GM19239 (cell line): ENCODE results near the gene CHRND.
"Not testable (repeated sequence)": the region's sequence is repeated elsewhere in the genome, so short reads cannot be mapped to it uniquely, and the experiment has no call there.

Experiments
- DNase-seq: peaks from one replicate; pipeline ENCODE4 v3.0.0; 2011; ENCODE audit warnings: low spot score; ENCODE audit not compliant: insufficient read length
- FAIRE-seq: peaks from 2 replicates; lab custom pipeline; 2011; peaks lifted over from hg19 to GRCh38; lab: Jason Lieb, UNC

CHRND gene

DNA sequence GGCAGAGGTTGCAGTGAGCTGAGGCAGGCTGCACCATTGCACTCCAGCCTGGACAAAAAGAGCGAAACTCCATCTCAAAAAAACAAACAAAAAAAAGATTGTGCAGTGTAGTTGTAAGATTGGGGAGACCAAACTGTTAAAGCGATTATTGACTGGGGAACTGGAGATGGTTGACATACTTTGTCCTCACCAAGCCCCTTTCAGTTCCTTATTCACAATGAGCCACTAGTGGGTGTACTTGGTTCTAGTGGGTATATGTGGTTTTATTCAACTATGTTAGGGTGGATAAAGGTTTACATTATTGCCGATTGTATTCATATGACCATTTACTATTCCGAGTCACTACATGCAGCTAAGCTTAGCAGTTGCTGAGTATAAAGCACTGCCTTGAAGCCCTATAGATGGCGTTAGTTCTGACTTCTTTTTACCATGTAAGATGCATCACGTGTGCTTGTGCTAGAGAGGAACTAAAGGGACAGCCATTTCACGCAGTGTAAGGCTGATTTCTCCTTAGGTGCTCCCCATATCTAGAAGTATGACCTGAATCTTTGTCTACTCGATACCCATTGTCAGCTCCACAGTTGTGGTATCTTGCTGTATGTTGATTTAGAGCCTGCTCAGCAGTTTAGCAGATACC lies 36.7 kb downstream of the CHRND start:
- FAIRE-seq (no peak), DNase-seq (no peak)

DNA sequence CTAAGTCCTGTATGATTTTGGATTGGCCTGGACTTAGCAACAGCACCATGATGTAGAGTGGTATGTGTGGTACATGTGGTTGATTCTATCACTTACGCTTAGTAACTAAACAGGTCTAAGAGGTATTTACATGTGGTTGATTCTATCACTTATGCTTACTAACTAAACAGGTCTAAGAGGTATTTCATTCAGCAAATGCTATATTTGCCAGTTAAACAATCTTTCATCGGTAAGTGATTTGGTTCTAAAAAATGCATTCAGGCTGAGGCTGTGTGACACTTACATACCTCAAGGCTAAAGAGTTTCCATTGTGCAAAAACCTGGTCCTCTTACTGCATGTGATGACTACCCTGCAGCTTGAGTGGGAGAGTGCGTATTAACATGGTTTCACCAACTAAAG lies 37.6 kb downstream of the CHRND start:
- no peak for FAIRE-seq
- DNase-seq, result no peak

DNA sequence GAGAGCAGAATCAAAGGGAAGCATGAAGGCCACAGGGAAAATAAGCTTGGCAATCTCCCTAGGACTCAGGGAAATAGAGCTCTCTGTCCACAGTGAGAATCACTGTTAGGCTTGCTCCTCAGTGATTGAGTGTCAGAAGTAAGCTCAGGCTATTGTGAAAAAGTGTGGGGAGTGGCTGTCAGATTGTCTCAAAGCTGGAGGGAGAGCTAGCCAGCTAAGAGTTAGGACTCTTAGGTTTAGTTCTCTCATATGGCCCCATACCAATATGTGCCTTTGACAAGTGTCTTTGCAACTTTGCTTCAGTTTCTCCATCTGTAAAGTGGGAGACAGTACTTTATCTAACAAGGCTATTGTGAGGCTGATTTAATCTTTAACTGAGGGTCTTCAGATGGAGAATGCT lies 41.8 kb downstream of the CHRND start:
- FAIRE-seq, result no peak
- DNase-seq, result no peak

DNA sequence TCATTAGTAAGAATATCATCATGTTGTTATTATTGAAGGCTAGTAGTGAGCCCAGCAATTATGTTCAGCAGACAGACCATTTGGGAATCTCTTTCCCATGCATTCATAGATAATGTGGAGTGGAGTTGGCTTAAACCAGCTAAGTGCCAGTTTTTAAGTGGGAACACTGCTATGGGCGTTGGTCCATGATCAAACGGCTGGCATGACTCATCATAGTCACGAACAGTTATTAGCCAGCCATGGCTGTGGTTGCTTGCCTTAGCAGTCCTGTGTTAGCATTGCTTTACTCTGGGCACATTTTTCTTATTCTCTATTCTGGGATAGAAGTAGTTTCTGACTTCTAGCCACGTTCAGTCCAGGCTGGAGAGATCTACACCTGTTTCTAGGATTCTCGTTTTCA lies 42.2 kb downstream of the CHRND start:
- DNase-seq (no peak), FAIRE-seq (no peak)

DNA sequence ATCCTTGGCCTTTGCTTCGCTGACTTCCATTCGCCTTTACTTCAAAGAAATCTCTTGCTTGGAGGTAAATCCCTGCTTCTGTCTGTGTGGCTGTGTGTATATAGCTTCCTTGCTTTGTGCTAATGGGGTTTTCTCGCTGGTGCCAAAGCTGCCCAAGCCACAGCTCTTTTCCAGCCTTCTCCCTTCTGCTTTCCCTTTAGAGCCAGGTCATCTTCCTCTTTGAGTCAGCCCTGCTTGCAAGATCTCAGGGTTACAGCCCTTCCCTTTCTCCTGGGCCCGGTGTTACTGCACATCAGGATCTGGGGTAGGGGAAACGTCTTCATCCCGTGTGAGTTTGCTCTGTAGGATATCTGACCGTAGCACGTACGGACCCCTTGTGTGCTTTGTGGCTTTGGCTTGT lies 43.6 kb downstream of the CHRND start:
- no peak for DNase-seq
- FAIRE-seq, result no peak

DNA sequence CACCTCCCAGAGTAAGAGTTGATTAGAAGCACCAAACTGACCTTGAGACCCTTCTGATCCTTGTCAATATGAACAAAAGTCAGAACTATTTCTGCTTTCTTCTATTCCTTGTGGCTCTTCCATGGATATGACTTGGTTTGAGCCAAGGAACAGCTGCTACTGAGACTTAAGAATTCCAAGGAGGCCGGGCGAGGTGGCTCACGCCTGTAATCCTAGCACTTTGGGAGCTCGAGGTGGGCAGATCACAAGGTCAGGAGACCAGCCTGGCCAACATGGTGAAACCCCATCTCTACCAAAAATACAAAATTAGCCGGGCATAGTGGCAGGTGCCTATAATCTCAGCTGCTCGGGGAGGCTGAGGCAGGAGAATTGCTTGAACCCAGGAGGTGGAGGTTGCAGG lies 44.5 kb downstream of the CHRND start:
- not testable (repeated sequence) for FAIRE-seq, DNase-seq

DNA sequence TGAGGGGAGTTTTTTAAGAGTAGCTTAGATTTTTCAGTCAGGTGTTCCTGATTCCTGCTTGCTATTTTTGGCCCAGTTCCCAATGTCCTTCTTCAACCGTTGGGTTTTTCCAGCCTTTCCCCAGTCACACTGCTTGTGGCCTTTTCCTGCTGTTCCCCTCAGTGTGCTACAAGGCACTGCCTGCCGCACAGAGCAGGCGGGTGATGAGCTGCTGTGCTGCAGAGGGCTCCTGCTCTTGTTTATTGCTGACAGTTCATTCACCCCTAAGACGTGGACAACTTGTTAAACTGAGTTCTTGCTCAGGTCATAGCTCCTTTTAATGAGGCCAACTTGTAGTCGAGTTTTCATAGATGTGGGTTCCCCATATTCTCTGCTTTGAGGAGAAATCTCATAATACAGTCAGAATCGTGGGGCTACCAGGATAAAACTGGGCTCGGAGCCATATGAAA lies 45.1 kb downstream of the CHRND start:
- no peak for DNase-seq
- no peak for FAIRE-seq

DNA sequence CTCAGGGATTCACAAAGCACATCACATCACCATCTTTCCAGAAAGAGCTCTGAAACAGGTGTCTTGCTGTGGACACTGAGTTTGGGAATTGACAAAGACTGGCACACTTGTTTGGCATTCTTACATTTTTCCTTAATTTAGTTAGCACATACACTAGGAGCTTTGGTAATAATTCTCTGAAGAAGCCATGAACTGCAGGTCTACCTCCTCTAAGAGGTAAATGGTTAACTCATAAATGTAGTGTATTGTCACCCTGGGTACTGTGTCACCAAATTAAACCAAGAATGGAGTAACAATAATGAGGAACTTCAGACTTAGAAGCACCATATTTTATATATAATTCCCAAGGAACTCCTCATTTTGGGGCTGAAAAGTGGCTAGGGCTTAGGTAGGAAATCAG lies 47.1 kb downstream of the CHRND start:
- no peak for FAIRE-seq
- DNase-seq, result no peak

DNA sequence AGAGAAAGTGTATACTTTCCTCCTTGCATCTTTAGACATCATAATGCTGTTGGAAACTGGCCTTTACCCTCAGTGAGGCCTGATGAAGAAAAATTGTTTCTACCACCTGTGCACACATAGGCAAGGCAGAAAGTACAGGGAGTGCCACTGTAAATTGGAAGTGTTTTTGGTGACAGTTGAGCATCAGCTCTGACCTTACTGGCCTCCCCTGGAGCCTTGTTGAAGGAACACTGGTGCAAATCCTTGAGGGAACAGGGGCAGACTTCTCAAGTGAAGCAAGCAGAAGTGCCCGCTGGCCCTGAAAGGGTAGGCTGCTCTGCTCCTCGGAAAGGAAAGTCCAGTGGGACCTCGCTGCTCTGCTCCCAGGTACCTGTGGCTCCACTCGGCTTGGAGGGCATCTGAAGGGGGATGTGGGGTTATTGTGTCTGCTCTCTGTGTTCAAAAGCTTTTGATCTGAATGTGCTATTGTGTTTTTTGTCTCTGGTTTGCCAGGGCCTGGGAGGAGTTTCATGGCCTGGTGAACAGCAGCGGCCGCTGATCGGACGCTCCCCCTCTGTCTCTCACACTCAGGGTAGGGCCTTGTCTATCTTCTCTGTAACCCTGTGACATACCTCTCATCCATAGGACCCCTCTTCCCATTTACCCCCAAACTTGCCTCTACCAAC lies 47.9 kb downstream of the CHRND start:
- DNase-seq (no peak), FAIRE-seq (no peak)

DNA sequence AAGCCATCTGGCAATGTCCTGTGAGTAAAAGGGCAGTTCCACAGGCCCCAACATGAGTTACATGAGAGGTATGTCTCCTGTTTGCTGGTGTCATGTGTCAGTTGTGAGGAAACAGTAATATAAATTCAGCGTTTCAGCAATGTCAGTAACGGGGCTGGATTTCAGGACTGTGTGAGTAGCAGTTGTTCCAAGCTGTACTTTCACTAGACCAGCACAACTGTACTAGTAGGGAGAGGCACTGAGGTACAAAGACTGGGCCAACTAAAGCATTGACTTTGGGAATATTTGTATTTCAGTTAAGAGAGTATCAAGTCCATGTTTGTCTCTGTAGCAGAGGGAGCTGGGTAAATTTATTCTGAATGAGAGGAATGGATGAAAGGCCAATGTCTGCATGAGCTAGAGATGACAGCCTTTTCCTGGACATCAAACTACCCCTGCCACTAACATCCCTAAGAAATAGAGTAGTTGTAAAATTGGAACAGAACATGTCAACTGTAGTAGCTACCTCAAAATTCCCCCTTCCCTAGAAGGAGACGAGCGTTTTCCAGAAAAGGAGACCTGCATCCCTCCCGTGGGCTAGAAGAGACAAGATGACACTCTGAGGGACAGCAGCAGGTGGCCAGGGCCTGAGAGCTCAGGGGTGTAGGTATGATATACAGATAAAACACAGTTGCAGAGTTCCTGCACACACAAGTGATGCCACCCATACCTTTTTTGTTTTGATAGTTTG lies 48.9 kb downstream of the CHRND start:
- DNase-seq (no peak), FAIRE-seq (no peak)

DNA sequence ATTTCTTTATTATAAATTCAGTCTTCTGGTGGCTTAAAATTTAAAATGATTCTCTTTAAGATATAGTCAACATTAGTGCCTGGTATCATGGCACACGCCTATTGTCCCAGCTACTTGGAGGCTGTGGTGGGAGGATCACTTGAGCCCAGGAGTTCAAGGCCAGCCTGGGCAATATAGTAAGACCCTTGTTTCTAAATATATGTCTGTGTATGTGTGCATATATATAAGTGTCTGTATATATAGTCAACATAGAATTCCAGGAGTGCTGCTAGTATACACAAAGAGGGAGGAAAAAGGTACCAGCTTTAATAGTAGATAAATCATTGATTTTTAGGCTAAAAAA lies 49.4 kb downstream of the CHRND start:
- FAIRE-seq, result no peak
- DNase-seq, result no peak

DNA sequence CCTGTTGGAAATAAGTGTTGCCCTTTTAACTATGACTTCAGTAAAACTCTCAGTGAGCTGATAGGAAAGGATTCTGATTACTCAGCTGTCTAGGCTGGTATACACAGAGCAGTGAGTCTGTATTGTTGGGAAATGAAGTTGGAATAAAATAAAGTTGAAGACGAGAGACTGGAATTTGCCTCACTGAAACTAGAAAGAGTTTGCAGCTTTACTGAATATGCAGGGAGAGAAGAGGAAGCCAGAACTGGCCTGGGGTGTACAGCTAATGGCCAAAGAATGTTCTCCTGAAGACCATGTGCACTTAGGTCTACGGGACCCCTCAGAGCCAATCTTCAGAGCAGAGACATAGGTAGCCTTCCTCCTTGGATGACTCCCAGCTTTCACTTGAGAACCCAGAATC lies 51.0 kb downstream of the CHRND start:
- DNase-seq (no peak), FAIRE-seq (no peak)

DNA sequence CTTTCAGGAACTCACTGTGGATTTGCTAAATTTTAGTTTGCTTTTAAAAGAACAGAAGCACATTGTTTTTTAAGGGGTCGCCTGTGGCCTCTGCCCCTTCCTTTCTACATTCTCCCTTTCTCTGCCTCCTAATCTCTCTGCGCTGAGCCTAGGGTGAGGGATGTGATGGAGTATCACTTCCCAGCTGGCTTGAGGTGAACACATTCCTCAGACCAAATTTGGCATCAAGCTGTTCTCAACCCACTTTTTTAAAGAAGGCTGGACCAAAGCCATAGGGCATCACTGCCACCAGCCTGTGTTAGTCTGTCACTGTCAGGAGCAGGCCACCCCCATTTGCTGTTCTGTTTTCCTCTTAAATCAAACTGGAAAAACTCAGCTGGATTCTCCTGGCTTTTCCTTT lies 51.9 kb downstream of the CHRND start:
- FAIRE-seq (no peak), DNase-seq (no peak)

DNA sequence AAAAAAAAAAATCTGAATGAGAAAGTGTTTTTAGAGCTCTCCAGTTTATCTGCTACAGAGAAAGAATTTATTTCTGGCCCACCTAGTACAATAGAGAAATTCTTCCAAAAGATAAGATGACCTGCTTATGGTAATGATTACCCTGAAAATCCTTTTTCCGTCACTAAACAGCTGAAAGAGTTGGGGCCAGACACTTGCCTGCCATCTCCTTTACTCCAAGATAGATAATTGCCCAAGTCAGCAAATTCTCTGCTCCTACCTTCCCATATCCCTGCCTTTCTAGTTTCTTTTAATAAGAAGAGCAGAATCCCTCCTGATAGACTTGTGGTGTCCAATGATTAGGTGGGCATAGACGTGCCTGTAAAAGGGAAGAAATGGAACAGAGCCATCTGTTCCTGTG lies 52.7 kb downstream of the CHRND start:
- no peak for FAIRE-seq

DNA sequence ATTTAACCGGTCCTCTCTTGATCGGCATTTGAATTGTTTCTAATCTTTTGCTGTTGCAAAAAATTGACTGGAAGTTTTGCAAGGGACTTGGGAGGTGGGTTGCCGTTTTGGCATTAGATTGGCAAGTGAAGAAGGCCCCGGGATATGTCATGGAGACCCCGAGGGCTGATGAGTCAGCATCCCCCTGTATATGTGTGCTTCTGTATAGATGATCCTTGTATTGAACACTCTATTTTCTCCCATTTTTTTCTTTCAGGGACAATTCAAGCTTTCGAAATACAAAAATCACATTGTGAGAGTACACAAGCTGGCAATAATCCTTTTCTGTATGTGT lies 54.7 kb downstream of the CHRND start:
- DNase-seq, result no peak
- FAIRE-seq, result peak; percentile 8

More for the DNA sequence above, 52.7 kb downstream of the CHRND start:
- no peak for DNase-seq

DNA sequence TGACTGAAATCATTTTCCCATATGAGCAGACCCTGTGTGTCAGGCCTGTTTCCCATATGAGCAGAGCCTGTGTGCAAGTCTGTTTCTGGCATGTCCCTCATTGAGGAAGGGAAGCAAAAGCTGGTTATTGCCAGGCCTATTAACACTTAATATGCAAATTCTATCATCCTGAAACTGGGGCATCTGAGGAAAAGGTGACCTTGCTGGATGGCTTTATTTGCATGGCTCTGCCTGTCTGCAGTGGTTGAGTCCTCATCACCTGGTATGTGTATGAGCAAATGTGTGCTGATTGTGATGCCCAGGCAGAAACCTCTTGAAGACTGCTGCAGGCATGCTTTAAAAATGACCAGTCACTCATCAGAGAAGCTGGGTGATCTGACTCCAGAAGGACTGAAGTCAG lies 55.8 kb downstream of the CHRND start:
- peak; percentile 15 for DNase-seq
- no peak for FAIRE-seq

DNA sequence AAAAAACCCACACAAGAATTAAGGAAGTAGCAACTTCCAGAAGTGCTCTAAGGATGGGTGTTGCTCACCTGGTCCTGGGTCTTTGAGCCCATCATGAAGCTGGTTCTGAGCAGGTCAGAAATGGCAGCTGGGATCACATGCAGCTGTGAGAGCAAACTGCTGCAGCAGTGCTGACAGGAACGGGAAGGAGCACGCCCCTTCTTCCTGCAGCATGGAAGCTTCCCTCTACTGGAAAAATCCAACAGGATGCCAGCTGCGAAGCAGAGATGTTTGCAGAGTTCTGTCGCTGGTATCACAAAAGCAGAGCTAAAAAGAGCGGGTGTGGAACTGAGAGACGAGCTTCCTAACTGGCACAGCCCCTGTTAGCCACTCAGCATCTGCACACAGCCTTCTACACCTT lies 58.3 kb downstream of the CHRND start:
- no peak for FAIRE-seq

More for the DNA sequence above, 58.3 kb downstream of the CHRND start:
- DNase-seq, result no peak
